ENCODE measurements around the gene LYVE1.

The LYVE1 gene

DNA sequence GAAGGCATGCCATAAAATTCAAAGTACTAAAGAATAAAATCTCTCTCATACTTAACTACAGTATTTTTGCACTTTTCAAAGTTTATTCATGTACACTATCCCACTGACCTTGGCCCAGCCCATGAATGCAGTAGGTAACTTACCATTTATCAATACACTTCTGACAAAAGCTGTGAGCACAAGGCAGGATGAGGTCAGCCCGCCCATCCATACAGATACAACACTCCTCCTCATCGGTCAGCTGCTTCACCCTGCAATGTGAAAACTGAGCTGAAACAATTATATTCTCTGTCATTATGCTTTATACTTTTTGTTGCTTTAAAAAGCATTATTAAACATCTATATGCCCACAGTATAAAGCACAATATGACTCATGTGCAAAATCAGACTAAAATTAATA, 49.6 kb downstream of the LYVE1 start:
- no peak for TF ChIP-seq CTCF (IDR thresholded peaks at IDR 0.05; ENCODE audit: borderline replicate concordance, control extremely low read depth, extremely low read depth, insufficient read depth, missing control alignments)
- in situ Hi-C loops (cut with MboI; ENCODE audit: low sequenced_read_pairs, unreplicated experiment): no loop called here
- no peak for DNase-seq (ENCODE audit: low spot score)

GRCh38 chr11:10518123-10518522, 50.3 kb downstream of the LYVE1 start:
- no peak for DNase-seq (ENCODE audit: low spot score)
- in situ Hi-C loops (cut with MboI; ENCODE audit: low sequenced_read_pairs, unreplicated experiment): no loop called here
- TF ChIP-seq CTCF (IDR thresholded peaks at IDR 0.05; ENCODE audit: borderline replicate concordance, control extremely low read depth, extremely low read depth, insufficient read depth, missing control alignments): no peak

- in situ Hi-C loops (cut with MboI; ENCODE audit: low sequenced_read_pairs, unreplicated experiment): no loop called here
- DNase-seq (ENCODE audit: low spot score): no peak
- no peak for TF ChIP-seq CTCF (IDR thresholded peaks at IDR 0.05; ENCODE audit: borderline replicate concordance, control extremely low read depth, extremely low read depth, insufficient read depth, missing control alignments)
Measured at GRCh38 chr11:10515418-10515817, 53.0 kb downstream of the LYVE1 start.

DNA sequence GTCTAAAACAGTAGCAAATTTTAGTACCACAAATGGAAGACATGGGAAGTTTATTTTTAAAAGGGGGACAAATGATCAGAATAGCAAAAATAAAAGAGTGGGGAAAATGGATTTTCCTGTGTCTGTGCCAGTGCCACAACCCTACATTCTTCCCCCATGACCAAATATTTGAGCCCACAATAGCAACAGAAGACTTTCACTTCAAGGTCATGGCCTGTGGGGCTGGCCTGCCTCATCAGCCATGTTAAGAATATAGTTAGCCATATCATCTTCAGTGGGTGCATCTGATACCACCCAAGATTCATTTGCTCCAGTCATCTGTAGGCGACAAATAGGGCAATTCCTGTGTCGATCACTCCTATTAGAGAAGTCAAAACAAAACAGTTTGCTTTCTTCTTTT, 53.8 kb downstream of the LYVE1 start:
- in situ Hi-C loops (cut with MboI; ENCODE audit: low sequenced_read_pairs, unreplicated experiment): no loop called here
- no peak for DNase-seq (ENCODE audit: low spot score)
- no peak for TF ChIP-seq CTCF (IDR thresholded peaks at IDR 0.05; ENCODE audit: borderline replicate concordance, control extremely low read depth, extremely low read depth, insufficient read depth, missing control alignments)

- DNase-seq (ENCODE audit: low spot score): no peak
- in situ Hi-C loops (cut with MboI; ENCODE audit: low sequenced_read_pairs, unreplicated experiment): no loop called here
- no peak for TF ChIP-seq CTCF (IDR thresholded peaks at IDR 0.05; ENCODE audit: borderline replicate concordance, control extremely low read depth, extremely low read depth, insufficient read depth, missing control alignments)
Measured at GRCh38 chr11:10514202-10514601, 54.3 kb downstream of the LYVE1 start.

- in situ Hi-C loops (cut with MboI; ENCODE audit: low sequenced_read_pairs, unreplicated experiment): no loop called here
- no peak for TF ChIP-seq CTCF (IDR thresholded peaks at IDR 0.05; ENCODE audit: borderline replicate concordance, control extremely low read depth, extremely low read depth, insufficient read depth, missing control alignments)
Measured at GRCh38 chr11:10511181-10511621, 57.3 kb downstream of the LYVE1 start.

More at GRCh38 chr11:10511181-10511621, 57.3 kb downstream of the LYVE1 start:
- no peak for DNase-seq (ENCODE audit: low spot score)

All from GM13976 (cell line).